ENCODE data around the gene HDAC2. TPM values are rescaled to one million over a fixed set of nuclear protein-coding genes. Genes with fewer than 3 reads are reported as not detected.
"Not testable (repeated sequence)": the region's sequence is repeated elsewhere in the genome, so short reads cannot be mapped to it uniquely, and the experiment has no call there.

The HDAC2 gene
- polyA plus RNA-seq, 6 donors from 2014 or later: 68.7 to 105 (median 92.3) TPM

DNA sequence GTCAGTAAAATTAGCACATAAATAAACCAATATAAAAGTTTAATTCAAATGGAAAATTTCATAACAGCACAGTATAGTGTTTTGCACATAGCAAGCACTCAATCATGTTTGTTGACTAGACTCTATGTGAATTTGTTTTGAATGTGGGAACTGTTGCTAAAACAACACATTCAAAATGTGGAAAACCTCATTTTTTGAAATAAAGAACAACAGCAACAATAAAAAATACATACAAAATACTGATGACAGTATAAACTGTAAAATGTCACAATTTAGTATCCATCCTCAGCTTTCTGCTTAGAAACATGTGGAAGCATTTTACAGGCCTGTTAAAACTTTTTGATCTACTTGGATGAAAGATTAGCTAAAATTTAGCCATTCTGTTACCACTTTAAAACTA, 47.4 kb downstream of the HDAC2 start:
- Mint-ChIP-seq H3K4me3 (no peak overlapping the region), H3K27me3 (no peaks in the 10 kb centered on the region), H3K36me3 (no peaks in the 10 kb centered on the region), H3K27ac (no peak overlapping the region), H3K9me3 (peaks cover 0 to 3% (median 0%) of the 10 kb centered on the region in 7 donors), H3K4me1 (peaks cover 0 to 7% (median 0%) of the 10 kb centered on the region in 3 donors)
- no peak for DNase-seq
- ATAC-seq (ENCODE audit: low read depth in 2 of 2): no peak

DNA sequence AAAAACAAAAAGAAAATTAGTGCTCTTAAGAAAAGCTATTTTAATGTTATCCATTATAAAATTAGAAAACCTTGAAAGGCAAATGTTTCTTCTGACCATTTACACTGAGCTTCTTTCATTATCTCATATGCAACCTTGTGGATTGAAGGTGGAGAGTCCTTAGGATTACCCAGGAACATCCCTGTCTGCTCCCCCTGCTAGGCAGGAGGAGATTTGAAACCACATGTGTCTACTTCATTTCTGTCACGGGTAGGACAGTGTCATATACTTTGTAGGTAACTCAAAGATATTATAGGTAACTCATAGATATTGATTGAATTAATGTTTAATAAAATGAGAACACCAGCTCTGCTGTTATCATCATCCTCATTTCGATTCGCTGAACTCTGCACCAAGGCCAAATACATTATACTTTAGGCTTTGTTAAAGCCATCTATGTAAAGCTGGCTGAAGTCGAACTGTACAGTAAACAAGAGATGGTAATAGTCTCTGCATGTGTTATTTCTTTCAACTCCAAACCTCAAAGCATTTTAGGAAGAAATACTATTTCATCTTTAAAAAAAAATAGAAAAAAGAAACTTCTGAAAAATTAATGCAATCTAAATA, 49.5 kb downstream of the HDAC2 start:
- Mint-ChIP-seq H3K4me1 (peaks cover 0 to 7% (median 0%) of the 10 kb centered on the region in 3 donors), H3K27me3 (no peaks in the 10 kb centered on the region), H3K27ac (peak overlapping the region in 1 of 6 donors; percentile 74), H3K4me3 (no peak overlapping the region), H3K36me3 (no peaks in the 10 kb centered on the region), H3K9me3 (no peaks in the 10 kb centered on the region)
- DNase-seq (no peak), ATAC-seq (ENCODE audit: low read depth in 2 of 2) (no peak)

DNA sequence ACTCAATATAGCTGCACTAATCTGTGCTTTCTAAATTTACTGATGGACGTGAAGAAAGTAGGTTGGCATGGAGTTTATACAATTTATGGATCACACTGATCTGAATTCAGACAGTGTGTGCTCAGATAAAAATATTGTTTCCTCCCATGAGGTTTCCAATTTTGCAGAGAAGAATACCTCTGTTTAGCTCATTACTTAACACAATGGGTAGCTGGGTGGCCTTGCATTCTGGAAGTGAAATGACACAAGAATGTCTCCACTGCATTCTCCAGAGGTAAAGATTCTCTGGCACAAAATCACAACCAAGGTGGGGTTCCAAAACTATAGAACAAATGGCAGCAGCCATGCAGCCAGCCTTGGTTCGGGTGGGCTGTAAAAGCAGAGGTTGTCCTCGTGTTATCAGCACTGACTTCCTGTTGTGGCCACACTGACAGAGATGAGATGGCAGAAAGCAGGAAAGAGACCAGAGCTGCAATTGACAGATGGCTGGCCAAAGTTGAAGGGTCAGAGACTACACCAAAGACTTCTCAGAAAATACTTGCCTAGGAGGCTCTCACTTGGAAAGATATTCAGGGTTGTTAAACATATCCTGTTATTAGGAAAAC, 50.2 kb downstream of the HDAC2 start:
- H3K27ac Mint-ChIP-seq: peak overlapping the region in 1 of 6 donors; percentile 74

DNA sequence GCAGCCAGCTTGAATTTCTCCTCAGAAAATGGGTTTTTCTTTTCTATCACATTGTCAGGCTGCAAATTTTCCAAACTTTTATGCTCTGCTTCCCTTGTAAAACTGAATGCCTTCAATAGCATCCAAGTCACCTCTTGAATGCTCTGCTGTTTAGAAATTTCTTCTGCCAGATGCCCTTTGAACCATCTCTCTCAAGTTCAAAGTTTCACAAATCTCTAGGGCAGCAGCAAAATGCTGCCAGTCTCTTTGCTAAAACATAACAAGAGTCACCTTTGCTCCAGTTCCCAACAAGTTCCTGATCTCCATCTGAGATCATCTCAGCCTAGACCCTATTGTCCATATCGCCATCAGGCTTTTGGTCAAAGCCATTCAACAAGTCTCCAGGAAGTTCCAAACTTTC, 60.7 kb downstream of the HDAC2 start:
- H3K27me3 Mint-ChIP-seq; H3K27ac Mint-ChIP-seq; ATAC-seq (ENCODE audit: low read depth in 2 of 2); H3K4me1 Mint-ChIP-seq; DNase-seq; H3K4me3 Mint-ChIP-seq; H3K36me3 Mint-ChIP-seq; H3K9me3 Mint-ChIP-seq: not testable (repeated sequence)

More for the DNA sequence above, 50.2 kb downstream of the HDAC2 start:
- no peaks in the 10 kb centered on the region for H3K27me3 Mint-ChIP-seq
- no peaks in the 10 kb centered on the region for H3K9me3 Mint-ChIP-seq
- ATAC-seq (ENCODE audit: low read depth in 2 of 2): no peak
- no peak for DNase-seq
- no peaks in the 10 kb centered on the region for H3K36me3 Mint-ChIP-seq
- H3K4me3 Mint-ChIP-seq: no peak overlapping the region
- peaks cover 0 to 7% (median 0%) of the 10 kb centered on the region in 3 donors for H3K4me1 Mint-ChIP-seq

DNA sequence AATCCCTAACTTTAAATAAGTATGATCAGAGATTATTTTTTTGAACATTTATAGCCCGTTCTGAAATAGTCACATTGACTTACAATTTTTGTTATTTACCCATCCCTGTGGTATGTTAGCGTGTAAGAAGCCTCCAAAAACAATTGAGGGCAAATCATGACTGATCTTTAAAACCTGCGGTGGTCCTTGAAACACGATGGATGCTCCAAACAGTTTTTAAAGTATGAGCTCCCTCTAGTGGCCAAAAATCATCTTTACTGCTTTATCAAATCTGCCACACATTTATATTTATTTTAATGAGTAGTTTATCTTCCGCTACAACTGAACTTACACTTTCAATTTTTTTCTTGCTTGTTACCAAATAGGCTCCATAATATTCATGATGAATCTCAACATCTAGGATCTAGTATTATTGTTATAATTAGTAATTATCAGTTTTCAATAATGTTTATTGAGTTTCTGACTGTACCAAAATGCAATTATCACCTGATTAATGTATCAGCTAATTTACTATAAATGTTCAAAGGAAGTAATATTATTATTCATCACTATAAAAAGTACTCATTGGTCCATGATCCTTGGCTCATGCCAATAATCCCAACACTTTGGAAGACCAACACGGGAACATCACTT, 61.6 kb downstream of the HDAC2 start:
- Mint-ChIP-seq H3K4me3 (no peak overlapping the region), H3K27ac (no peak overlapping the region), H3K9me3 (no peaks in the 10 kb centered on the region), H3K36me3 (no peaks in the 10 kb centered on the region), H3K27me3 (peaks cover 4 to 7% (median 7%) of the 10 kb centered on the region in 3 donors), H3K4me1 (no peaks in the 10 kb centered on the region)
- ATAC-seq (ENCODE audit: low read depth in 2 of 2) (peak in 1 of 2 donors; percentile 50), DNase-seq (peak; percentile 45)

DNA sequence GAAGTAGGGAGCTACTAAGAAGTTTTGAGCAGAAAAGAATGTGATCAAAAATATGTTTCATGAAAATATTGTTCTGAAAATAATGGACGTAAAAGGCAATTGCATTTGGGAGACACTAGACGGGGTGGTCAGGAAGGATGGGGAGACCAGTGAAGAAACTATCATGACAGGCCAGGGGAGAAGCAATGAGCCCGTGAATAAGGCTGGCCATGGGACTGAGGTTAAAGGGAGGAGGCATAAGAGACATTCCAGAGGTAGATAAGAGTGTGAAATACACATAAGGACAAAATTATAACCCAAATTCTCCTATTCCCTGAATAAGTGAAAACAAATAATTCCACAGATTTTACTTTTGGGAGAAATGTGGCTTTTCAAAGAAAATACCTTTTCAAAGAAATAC, 62.1 kb downstream of the HDAC2 start:
- H3K27me3 Mint-ChIP-seq: peaks cover 4 to 7% (median 7%) of the 10 kb centered on the region in 3 donors
- H3K4me3 Mint-ChIP-seq: no peak overlapping the region
- ATAC-seq (ENCODE audit: low read depth in 2 of 2) (no peak), DNase-seq (no peak)
- peak overlapping the region in 1 of 6 donors; percentile 86 for H3K27ac Mint-ChIP-seq
- no peaks in the 10 kb centered on the region for H3K9me3 Mint-ChIP-seq
- no peaks in the 10 kb centered on the region for H3K4me1 Mint-ChIP-seq
- no peaks in the 10 kb centered on the region for H3K36me3 Mint-ChIP-seq

DNA sequence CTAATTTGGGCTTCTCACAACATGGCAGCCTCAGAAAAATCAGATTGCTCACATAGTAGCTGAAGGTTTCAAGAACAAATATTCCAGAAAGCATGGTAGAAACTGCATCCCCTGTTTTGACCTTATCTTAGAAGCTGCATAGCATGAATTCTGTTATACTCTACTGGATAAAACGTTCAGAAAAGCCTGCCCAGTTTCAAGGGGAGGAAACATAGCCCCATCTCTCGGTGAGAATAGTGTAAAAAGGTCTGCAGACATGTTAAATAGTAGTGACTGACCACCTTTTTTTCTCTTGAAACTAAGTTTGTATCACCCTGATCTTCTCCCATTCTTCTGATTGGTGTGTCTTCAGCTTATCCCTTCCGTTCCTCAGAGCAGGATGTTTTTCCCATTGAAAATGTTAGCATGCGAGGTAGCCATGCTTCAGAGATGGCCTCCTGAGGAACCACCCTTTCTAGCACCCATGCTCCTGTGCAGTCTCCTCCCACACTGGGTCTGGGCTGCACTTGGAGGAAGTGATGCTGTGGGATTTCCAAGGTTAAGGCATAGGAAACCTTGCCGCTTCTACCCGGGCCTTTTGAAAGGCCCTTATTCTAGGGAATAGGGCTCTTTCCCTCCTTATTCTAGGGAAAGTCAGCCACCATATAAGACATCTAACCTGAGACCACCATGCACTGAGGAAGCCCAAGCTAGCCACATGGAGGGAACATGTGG, 63.7 kb downstream of the HDAC2 start:
- DNase-seq (no peak), ATAC-seq (ENCODE audit: low read depth in 2 of 2) (no peak)
- no peak overlapping the region for H3K4me3 Mint-ChIP-seq

DNA sequence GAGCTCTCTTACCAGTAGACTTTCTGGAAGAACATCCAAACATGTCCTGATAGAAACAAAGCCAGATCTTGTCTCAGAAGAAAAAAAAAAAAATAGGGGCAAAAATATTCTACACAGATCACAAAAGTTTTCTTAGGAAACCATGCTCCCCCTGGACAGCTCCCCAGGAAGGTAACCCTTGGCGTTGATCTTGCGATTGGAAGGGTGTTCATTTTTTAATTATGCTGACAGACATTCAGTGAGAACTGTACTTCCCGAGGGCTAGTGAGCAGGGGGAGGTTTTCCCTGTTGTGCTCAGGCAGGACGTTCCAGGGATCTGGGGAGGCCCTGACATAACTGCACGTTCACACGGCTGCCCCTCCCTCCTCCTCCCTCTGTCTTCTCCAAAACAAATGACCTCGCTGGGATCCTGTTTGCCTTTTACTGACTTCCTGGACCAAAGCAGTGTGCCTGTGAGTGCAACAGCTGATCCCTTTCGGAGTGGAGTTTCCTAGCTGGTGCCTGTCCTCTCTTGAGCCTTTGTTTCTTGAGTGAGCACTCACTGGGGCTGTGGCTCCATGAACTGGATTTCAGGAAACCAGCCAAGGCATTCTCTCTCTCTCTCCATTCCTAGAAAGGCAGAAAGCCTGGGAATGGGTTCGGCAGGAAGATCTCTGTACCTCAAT, 67.2 kb downstream of the HDAC2 start:
- H3K9me3 Mint-ChIP-seq: no peaks in the 10 kb centered on the region
- DNase-seq (no peak), ATAC-seq (ENCODE audit: low read depth in 2 of 2) (no peak)
- no peaks in the 10 kb centered on the region for H3K36me3 Mint-ChIP-seq
- H3K4me1 Mint-ChIP-seq: no peaks in the 10 kb centered on the region
- no peak overlapping the region for H3K4me3 Mint-ChIP-seq
- H3K27ac Mint-ChIP-seq: no peak overlapping the region
- peaks cover 4 to 16% (median 7%) of the 10 kb centered on the region in 3 donors for H3K27me3 Mint-ChIP-seq

More for the DNA sequence above, 63.7 kb downstream of the HDAC2 start:
- Mint-ChIP-seq H3K36me3 (no peaks in the 10 kb centered on the region), H3K9me3 (no peaks in the 10 kb centered on the region), H3K4me1 (no peaks in the 10 kb centered on the region), H3K27ac (no peak overlapping the region), H3K27me3 (peaks cover 4 to 7% (median 7%) of the 10 kb centered on the region in 3 donors)

DNA sequence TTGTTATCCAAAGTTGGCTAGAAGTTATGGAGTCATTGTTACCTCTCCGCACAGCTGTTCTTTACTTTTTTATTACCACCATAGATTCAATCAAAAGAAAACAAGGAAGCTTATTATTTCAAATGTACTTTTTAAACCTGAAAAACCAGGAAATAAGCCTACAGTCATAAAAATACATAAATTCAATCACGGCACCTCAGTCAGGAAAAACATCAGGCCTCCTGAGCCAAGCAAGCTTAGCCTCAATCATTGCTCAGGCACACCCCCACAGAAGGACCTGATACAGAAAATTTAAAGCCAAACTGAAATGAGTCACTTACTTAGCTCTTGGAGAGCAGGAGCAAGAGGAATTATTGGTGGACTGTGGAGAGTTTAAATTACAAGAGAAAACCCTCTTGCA, 69.5 kb downstream of the HDAC2 start:
- H3K4me1 Mint-ChIP-seq: no peaks in the 10 kb centered on the region
- peaks cover 4 to 18% (median 8%) of the 10 kb centered on the region in 3 donors for H3K27me3 Mint-ChIP-seq
- no peaks in the 10 kb centered on the region for H3K9me3 Mint-ChIP-seq
- no peak overlapping the region for H3K4me3 Mint-ChIP-seq
- ATAC-seq (ENCODE audit: low read depth in 2 of 2): no peak
- no peak overlapping the region for H3K27ac Mint-ChIP-seq
- DNase-seq: no peak
- H3K36me3 Mint-ChIP-seq: no peaks in the 10 kb centered on the region

DNA sequence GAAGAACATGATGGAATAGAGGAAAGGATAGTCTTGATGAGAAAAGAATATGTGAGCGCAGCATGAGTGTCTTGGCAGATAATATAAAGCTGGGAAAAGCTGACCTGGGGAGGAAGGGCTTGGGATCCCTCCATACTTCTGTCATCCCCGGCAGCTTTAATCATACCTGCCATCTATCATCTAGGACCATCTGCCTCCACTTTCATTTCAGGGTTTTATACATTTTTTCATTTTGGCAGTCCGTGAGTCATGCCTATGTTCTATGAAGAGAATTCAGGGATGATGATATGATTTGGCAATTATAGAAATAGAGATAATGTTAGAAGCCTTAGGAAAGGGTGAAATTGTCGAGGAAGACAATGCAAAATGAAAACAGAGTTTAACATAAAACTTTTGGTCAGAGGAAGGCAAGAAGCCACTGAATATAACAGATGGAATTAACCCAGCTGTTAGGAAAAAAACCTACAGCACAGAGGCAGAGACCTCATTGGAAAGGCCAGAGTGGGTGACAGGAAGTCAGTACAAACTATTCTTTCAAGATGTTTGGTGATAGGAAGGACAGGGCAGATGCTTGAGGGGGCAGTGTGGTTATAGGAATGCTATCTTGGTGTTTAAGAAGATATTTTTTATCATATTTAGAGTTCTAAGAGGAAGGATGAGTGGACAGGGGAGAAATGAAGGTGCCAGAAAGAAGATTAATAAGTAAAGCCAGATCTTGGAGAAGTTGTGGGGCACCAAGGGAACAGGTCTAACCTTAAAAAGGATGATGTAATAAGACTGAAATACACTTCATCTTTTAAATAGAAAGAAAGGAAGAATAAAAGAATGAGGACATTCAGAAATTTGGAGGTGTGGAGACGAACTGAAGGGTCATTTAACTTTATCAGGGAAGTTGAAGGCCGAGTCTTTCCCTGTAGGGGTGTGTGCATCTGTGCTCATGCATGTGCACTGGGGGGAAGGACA, 76.0 kb downstream of the HDAC2 start:
- DNase-seq: no peak
- H3K4me3 Mint-ChIP-seq: no peak overlapping the region
- peaks cover 5 to 27% (median 23%) of the 10 kb centered on the region in 3 donors for H3K27me3 Mint-ChIP-seq
- H3K27ac Mint-ChIP-seq: peak overlapping the region in 2 of 6 donors; percentile 4 to 33
- no peaks in the 10 kb centered on the region for H3K4me1 Mint-ChIP-seq
- no peaks in the 10 kb centered on the region for H3K36me3 Mint-ChIP-seq
- H3K9me3 Mint-ChIP-seq: peaks cover 0 to 19% (median 3%) of the 10 kb centered on the region in 7 donors
- no peak for ATAC-seq (ENCODE audit: low read depth in 2 of 2)

DNA sequence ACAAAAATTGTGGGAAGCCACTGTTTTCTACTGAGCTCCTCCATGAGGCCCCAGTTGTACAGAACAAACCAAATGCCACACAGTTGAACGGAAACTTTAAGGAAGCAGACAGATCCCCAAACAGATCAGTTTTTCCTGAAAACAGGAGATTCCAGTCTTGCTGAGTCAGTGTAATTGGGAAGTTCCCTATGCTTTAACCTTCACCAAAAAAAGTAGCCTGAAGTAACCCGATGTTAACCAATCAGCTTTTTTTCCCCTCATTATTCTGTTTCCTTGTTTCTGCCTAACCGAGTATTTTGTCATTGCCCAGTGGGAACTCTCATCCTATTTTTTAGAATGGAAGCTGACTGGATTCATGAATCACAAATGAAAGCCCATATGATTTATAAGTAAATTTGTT, 77.1 kb downstream of the HDAC2 start:
- ATAC-seq (ENCODE audit: low read depth in 2 of 2): no peak

DNA sequence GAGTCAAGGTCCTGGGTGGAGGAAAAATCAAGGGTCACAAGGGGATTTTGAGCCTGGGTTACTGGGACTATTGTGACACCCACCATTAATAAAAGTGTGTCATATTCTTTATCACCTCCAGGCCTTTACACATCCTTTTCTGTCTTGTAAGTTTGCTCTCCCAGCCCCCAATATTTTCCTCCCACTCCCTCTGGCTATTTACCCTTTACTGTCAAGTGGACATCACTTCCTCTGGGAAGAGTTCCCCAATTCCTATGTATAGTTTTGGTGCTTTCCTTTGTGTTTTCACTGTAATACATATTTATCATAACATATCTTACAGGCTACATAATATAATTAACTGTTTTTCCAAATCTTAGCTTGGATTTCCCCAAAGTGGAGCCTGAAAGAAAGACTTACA, 77.5 kb downstream of the HDAC2 start:
- Mint-ChIP-seq H3K9me3 (peaks cover 0 to 19% (median 3%) of the 10 kb centered on the region in 7 donors), H3K4me3 (no peak overlapping the region), H3K27ac (no peak overlapping the region), H3K27me3 (peaks cover 5 to 27% (median 24%) of the 10 kb centered on the region in 3 donors), H3K36me3 (no peaks in the 10 kb centered on the region), H3K4me1 (no peaks in the 10 kb centered on the region)
- ATAC-seq (ENCODE audit: low read depth in 2 of 2) (no peak), DNase-seq (no peak)

More for the DNA sequence above, 77.1 kb downstream of the HDAC2 start:
- Mint-ChIP-seq H3K4me1 (no peaks in the 10 kb centered on the region), H3K4me3 (no peak overlapping the region), H3K27ac (no peak overlapping the region), H3K36me3 (no peaks in the 10 kb centered on the region), H3K27me3 (peaks cover 5 to 27% (median 24%) of the 10 kb centered on the region in 3 donors), H3K9me3 (peaks cover 0 to 19% (median 3%) of the 10 kb centered on the region in 7 donors)
- DNase-seq: no peak
